Smooth muscle cell (in vitro differentiated cells): ENCODE data around the gene BIRC7. TPM values are rescaled to one million over a fixed set of nuclear protein-coding genes. Genes with fewer than 3 reads are reported as not detected.

Experiments used
- DNase-seq: peaks from one replicate; lab custom pipeline; 2025; ENCODE audit not compliant: unreplicated experiment; lab: John Stamatoyannopoulos, UW
- H2AFZ ChIP-seq: fragments of 200-600 bp; sonication (generic); 2 replicates; pipeline ENCODE4 v1.6.0; 2016; ENCODE audit warnings: antibody characterized with exemption, low read depth, mild to moderate bottlenecking
- H3F3A ChIP-seq: fragments of 200-600 bp; sonication (generic); 2 replicates; pipeline ENCODE4 v1.6.0; 2017; ENCODE audit warnings: antibody characterized with exemption, low read depth
- H3K27ac ChIP-seq: fragments of 200-600 bp; sonication (generic); 2 replicates; pipeline ENCODE4 v1.5.1; 2016; ENCODE audit warnings: low read depth, mild to moderate bottlenecking
- H3K27me3 ChIP-seq: fragments of 200-600 bp; sonication (generic); 2 replicates; pipeline ENCODE4 v1.6.1; 2016; ENCODE audit warnings: low read depth, mild to moderate bottlenecking
- H3K36me3 ChIP-seq: fragments of 200-600 bp; sonication (generic); 2 replicates; pipeline ENCODE4 v1.5.1; 2016; ENCODE audit warnings: low read depth
- H3K4me1 ChIP-seq: fragments of 200-600 bp; sonication (generic); 2 replicates; pipeline ENCODE4 v1.5.1; 2016; ENCODE audit warnings: low read depth
- H3K4me2 ChIP-seq: fragments of 200-600 bp; sonication (generic); 2 replicates; pipeline ENCODE4 v1.6.0; 2016; ENCODE audit warnings: mild to moderate bottlenecking
- H3K4me3 ChIP-seq: fragments of 200-600 bp; sonication (generic); 2 replicates; pipeline ENCODE4 v1.5.1; 2016; ENCODE audit warnings: mild to moderate bottlenecking
- H3K79me2 ChIP-seq: fragments of 200-600 bp; sonication (generic); 2 replicates; pipeline ENCODE4 v1.6.0; 2016; ENCODE audit warnings: low read depth, mild to moderate bottlenecking
- H3K9ac ChIP-seq: fragments of 200-600 bp; sonication (generic); 2 replicates; pipeline ENCODE4 v1.6.0; 2016; ENCODE audit warnings: low read depth
- H3K9me3 ChIP-seq: fragments of 200-600 bp; sonication (generic); replicated peaks from 2 replicates; pipeline ENCODE4 v1.5.1; 2016; ENCODE audit warnings: low read depth
- H4K20me1 ChIP-seq: fragments of 200-600 bp; sonication (generic); 2 replicates; pipeline ENCODE4 v1.6.0; 2016; ENCODE audit warnings: low read depth
- CTCF ChIP-seq: fragments of 200-600 bp; sonication (generic); IDR thresholded peaks from 2 replicates; pipeline ENCODE4 v1.5.1; 2017; ENCODE audit warnings: borderline replicate concordance, mild to moderate bottlenecking, antibody characterized with exemption; ENCODE audit not compliant: insufficient read depth, poor library complexity, severe bottlenecking
- WGBS: methylation state at CpG from one replicate; pipeline ENCODE4 v1.1.7; 2016; ENCODE audit warnings: low lambda C conversion rate; 5-methylcytosine and 5-hydroxymethylcytosine counted together
- polyA plus RNA-seq: library from polyadenylated mRNA; unstranded; fragments of >200 nt; fragmentation: Nextera tagmentation; extraction: Ambion mirVana; gene quantifications from 2 replicates; pipeline ENCODE4 v1.2.1, GENCODE V29; 2016
- total RNA-seq: library from RNA; depleted of rRNA; stranded (reverse); fragments of >200 nt; gene quantifications from 2 replicates; pipeline ENCODE4 v1.2.3, GENCODE V29; 2014

The BIRC7 gene
- total and polyA plus RNA-seq, 2 experiments from 2014 or later, result 5.8 to 10.9 TPM

- Histone ChIP-seq H3K4me1 (peaks cover 36% of the 10 kb centered on the region), H2AFZ (no peak overlapping the region), H3K4me2 (peak overlapping the region; percentile 59), H3K36me3 (no peaks in the 10 kb centered on the region), H3K9me3 (no peaks in the 10 kb centered on the region), H3K27ac (peak overlapping the region; percentile 93), H3K27me3 (no peaks in the 10 kb centered on the region), H4K20me1 (no peaks in the 10 kb centered on the region), H3F3A (peaks cover 16% of the 10 kb centered on the region), H3K9ac (no peak overlapping the region), H3K4me3 (no peak overlapping the region), H3K79me2 (no peaks in the 10 kb centered on the region)
- WGBS, result 31% methylated on average over 17 of the region's 17 CpGs
- TF ChIP-seq CTCF, result peak; percentile 24
- peak; percentile 32 for DNase-seq
These were observed 4.9 kb upstream of the BIRC7 start for GRCh38 chr20:63230800-63231268.

GRCh38 chr20:63232235-63233060 lies 3.3 kb upstream of the BIRC7 start:
- Histone ChIP-seq H3K27ac (peak overlapping the region; percentile 93), H3F3A (peaks cover 16% of the 10 kb centered on the region), H3K4me3 (no peak overlapping the region), H2AFZ (no peak overlapping the region), H3K4me1 (peaks cover 43% of the 10 kb centered on the region), H3K9ac (peak overlapping the region; percentile 65), H3K4me2 (peak overlapping the region; percentile 65), H3K79me2 (no peaks in the 10 kb centered on the region), H3K36me3 (no peaks in the 10 kb centered on the region), H3K9me3 (no peaks in the 10 kb centered on the region), H3K27me3 (no peaks in the 10 kb centered on the region), H4K20me1 (no peaks in the 10 kb centered on the region)
- DNase-seq, result peak; percentile 31
- no peak for TF ChIP-seq CTCF
- WGBS, result 4% methylated on average over 18 of the region's 18 CpGs

GRCh38 chr20:63233061-63233344 lies 2.7 kb upstream of the BIRC7 start:
- no peak for TF ChIP-seq CTCF
- peak overlapping the region; percentile 93 for H3K27ac ChIP-seq
- H4K20me1 ChIP-seq, result no peaks in the 10 kb centered on the region
- H3K9me3 ChIP-seq, result no peaks in the 10 kb centered on the region
- whole genome bisulfite sequencing, result 53% methylated on average over 3 of the region's 3 CpGs
- peaks cover 43% of the 10 kb centered on the region for H3K4me1 ChIP-seq
- no peak overlapping the region for H2AFZ ChIP-seq
- peak overlapping the region; percentile 65 for H3K4me2 ChIP-seq
- no peaks in the 10 kb centered on the region for H3K36me3 ChIP-seq
- DNase-seq, result no peak
- no peaks in the 10 kb centered on the region for H3K79me2 ChIP-seq
- H3K4me3 ChIP-seq, result no peak overlapping the region
- peaks cover 16% of the 10 kb centered on the region for H3F3A ChIP-seq
- no peaks in the 10 kb centered on the region for H3K27me3 ChIP-seq
- peak overlapping the region; percentile 65 for H3K9ac ChIP-seq

- Histone ChIP-seq H3K9ac (no peak overlapping the region), H3K4me3 (no peak overlapping the region), H3K36me3 (no peaks in the 10 kb centered on the region), H3K4me1 (peaks cover 43% of the 10 kb centered on the region), H3K9me3 (no peaks in the 10 kb centered on the region), H2AFZ (no peak overlapping the region), H3F3A (peaks cover 16% of the 10 kb centered on the region), H3K27me3 (no peaks in the 10 kb centered on the region), H3K4me2 (peak overlapping the region; percentile 65), H3K79me2 (no peaks in the 10 kb centered on the region), H3K27ac (peak overlapping the region; percentile 93), H4K20me1 (no peaks in the 10 kb centered on the region)
- WGBS, result 46% methylated on average over 5 of the region's 17 CpGs
- no peak for DNase-seq
- no peak for TF ChIP-seq CTCF
These were observed 1.8 kb upstream of the BIRC7 start for GRCh38 chr20:63233924-63234323.
